ENCODE data around the gene MBD3L2.
A peak's percentile ranks its signal among the peaks of the same experiment; 100 is the strongest.
"Not testable (repeated sequence)": the region's sequence is repeated elsewhere in the genome, so short reads cannot be mapped to it uniquely, and the experiment has no call there.

The MBD3L2 gene

GRCh38 chr19:7063339-7063738, 14.2 kb downstream of the MBD3L2 start:
- DNase-seq, result no peak

GRCh38 chr19:7063764-7064418, 14.8 kb downstream of the MBD3L2 start:
- no peak for DNase-seq

- DNase-seq, result not testable (repeated sequence)
Measured at GRCh38 chr19:7067122-7067521, 18.0 kb downstream of the MBD3L2 start.

DNA sequence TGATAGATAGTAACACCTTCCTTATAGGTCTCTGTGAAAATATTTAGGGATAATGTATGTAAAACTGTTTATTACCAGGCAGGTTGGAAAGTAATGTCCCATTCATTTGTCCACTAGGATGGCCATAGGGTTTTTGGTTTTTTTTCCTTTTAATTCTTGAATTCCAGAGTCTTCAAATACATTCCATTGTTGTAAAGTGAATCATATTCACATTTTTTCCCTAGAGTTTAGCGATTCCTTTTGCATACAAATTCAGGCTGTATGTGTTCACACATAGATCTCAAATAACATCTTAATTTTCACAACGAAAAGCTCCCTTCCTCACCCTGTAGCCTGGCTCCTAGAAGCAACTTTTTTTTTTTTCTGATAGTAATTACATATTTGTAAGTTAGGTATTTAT, 18.6 kb downstream of the MBD3L2 start:
- DNase-seq, result no peak

- no peak for DNase-seq
Measured at GRCh38 chr19:7068599-7068998, 19.5 kb downstream of the MBD3L2 start.

- peak; percentile 46 for DNase-seq
Measured at GRCh38 chr19:7069042-7069903, 20.2 kb downstream of the MBD3L2 start, which contains the start of gene ZNF557. ZNF557 (plus strand) TSS chr19:7069703; CDS start chr19:7075075, 5,372 bp downstream.

DNA sequence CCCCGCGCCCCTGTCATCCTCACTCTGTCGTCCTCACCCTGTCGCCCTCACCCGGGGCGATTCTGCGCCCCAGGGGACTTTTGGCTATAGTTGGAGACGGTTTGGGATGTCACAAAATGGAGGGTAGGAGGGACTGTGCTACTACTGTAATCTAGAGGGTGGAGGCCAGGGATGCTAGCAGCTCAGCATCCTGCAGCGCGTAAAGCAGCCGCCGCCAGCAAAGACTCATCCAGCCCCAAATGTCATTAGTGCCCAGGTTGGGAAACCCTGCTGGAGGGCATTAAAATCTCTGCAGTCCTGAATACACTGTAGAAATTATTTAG, 20.7 kb downstream of the MBD3L2 start:
- DNase-seq, result no peak

DNA sequence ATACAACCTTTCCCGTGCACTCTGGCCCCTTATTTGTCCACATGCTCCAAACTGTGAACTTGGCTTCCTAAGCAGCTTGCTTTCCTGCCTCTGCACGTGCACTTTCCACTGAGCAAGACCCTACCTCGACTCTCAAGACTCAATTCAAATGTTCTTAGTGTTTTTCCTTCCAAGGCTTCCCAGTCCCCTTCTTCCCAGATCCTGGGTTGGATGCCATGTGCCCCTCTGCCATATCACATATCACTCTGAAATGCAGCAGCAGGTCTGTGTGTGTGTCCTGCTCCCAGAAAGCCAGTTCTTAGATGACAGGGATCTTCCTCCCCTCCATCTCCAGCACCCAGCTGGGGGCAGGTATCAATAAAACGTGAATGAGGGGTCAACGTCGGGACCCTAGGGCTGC, 23.4 kb downstream of the MBD3L2 start:
- no peak for DNase-seq

GRCh38 chr19:7074705-7075282, 25.7 kb downstream of the MBD3L2 start:
- no peak for DNase-seq

DNA sequence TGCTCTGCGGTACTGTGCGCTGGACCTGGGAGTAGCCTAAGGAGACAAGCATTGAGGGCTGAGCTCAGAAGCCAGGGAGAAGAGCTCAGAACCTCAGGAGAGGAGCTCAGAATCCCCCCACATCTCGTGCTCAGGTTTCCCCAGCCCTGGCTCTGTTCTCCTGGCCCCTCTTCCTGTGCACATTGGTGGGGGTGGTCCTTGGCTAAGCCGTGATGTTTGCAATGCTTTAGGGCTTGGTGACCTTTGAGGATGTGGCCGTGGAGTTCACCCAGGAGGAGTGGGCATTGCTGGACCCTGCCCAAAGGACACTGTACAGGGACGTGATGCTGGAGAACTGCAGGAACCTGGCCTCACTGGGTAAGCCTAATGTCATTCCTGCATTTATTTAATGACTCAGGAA, 27.0 kb downstream of the MBD3L2 start:
- no peak for DNase-seq

DNA sequence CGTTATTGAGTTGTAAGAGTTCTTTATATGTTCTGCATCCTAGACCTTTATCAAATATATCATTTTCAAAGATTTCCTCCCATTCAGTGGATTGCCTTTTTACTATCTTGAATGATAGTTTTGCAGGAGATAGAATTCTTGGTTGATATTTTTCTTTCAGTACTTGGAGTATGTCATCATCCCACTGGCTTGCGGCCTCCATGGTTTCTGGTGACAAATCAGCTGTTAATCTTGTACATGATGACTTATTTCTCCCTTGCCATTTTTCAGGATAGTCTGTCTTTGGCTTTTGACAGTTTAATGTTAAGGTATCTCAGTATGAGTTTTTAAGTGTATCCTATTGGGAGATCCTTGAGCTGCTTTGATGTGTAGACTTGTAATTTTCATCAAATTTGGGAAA, 28.9 kb downstream of the MBD3L2 start:
- DNase-seq, result no peak

GRCh38 chr19:7083076-7083956, 34.2 kb downstream of the MBD3L2 start:
- no peak for DNase-seq

GRCh38 chr19:7088999-7089398, 39.9 kb downstream of the MBD3L2 start:
- DNase-seq, result no peak

- no peak for DNase-seq
Measured at GRCh38 chr19:7098096-7098495, 49.0 kb downstream of the MBD3L2 start.

DNA sequence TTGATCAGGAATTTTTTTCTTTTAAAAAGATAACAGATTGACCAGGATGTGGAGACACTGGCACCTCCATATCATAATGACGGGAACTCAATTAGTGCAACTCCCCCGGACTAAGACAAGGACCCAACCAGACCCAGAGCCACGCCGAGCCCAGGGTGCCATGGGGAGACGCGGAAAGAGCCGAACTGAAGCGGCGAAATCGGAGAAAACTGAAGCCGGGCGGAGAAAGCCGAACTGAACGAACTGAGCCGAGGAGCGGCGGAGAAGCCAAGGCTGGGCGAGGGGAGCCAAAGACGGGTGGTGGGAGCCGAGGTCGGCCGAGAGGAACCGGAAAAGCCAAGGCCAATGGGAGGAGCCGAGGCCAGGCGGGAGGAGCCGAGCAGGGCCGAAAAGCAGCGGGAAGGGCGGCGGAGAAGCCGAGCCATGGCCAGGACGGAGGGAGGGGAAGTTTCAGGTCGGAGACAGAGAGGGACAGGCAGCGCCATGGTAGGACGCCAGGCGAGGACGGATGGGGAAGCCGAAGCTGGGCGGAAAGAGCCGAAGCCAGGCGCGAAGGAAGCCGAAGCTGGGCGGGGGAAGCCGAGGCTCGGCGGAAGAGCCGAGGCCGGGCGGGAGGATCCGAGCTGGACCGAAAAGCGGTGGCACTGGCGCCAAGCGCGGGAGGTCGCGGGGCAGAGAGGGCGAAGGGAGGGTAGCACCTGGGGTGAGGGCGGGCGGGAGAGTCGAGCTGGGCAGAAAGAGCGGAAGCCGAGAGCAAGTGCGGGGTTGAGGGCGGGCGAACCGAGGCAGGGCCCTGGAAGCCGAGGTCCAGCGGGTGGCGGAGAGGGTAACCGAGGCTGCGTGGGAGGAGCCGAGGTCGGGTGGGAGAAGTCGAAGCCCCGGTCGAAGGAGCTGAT, 49.8 kb downstream of the MBD3L2 start:
- DNase-seq, result peak; percentile 39

- no peak for DNase-seq
Measured at GRCh38 chr19:7099597-7099921, 50.4 kb downstream of the MBD3L2 start.
